PC-3 (cell line): ENCODE measurements around the gene TEPSIN. TPM values are rescaled to one million over a fixed set of nuclear protein-coding genes. Genes with fewer than 3 reads are reported as not detected.

Source experiments
- ATAC-seq: fragments of 200-7000 bp; cut with Tn5 transposase; 2 replicates; pipeline ENCODE4 v1.9.1; 2020; ENCODE audit warnings: mild to moderate bottlenecking, moderate library complexity
- BruUV-seq: library from RNA; stranded (reverse); fragments of 400-500 nt; replicated peaks from 2 replicates; lab custom pipeline; 2021; lab: Mats Ljungman, UMichigan
- CTCF ChIA-PET: fragments of 300-600 bp; sonication (Branson Sonifier 250); formaldehyde crosslinking; loops from one replicate; lab custom pipeline; 2022; ENCODE audit warnings: antibody characterized with exemption; lab: Charles Lee
- POLR2A ChIA-PET: fragments of 300-600 bp; sonication (Branson Sonifier 250); formaldehyde crosslinking; loops from one replicate; lab custom pipeline; 2022; ENCODE audit warnings: antibody characterized with exemption; ENCODE audit not compliant: unreplicated experiment; lab: Charles Lee
- DNase-seq: peaks from one replicate; pipeline ENCODE4 v3.0.0-alpha.2; 2015
- H2AFZ ChIP-seq: fragments of 300-600 bp; sonication (generic); 2 replicates; pipeline ENCODE4 v1.6.0; 2016; ENCODE audit warnings: antibody characterized with exemption, low read length
- H3F3A ChIP-seq: fragments of 300-600 bp; sonication (generic); one replicate; pipeline ENCODE4 v1.6.0; 2017; ENCODE audit warnings: antibody characterized with exemption, low read length, control low read depth, mild to moderate bottlenecking; ENCODE audit not compliant: unreplicated experiment
- H3K27ac ChIP-seq: fragments of 300-600 bp; sonication (generic); 2 replicates; pipeline ENCODE4 v1.5.1; 2016; ENCODE audit warnings: mild to moderate bottlenecking, low read length
- H3K27me3 ChIP-seq: fragments of 300-600 bp; sonication (generic); 2 replicates; pipeline ENCODE4 v1.6.1; 2016; ENCODE audit warnings: low read length, mixed read lengths
- H3K36me3 ChIP-seq: fragments of 300-600 bp; sonication (generic); 2 replicates; pipeline ENCODE4 v1.6.1; 2016; ENCODE audit warnings: low read depth, mixed run types, low read length, mixed read lengths
- H3K4me1 ChIP-seq: fragments of 300-600 bp; sonication (generic); 2 replicates; pipeline ENCODE4 v1.5.1; 2016; ENCODE audit warnings: low read length; ENCODE audit not compliant: insufficient read depth
- H3K4me2 ChIP-seq: fragments of 300-600 bp; sonication (generic); 2 replicates; pipeline ENCODE4 v1.6.0; 2016; ENCODE audit warnings: low read length
- H3K4me3 ChIP-seq: fragments of 300-600 bp; sonication (generic); 2 replicates; pipeline ENCODE4 v1.5.1; 2016; ENCODE audit warnings: mild to moderate bottlenecking, low read length, mixed read lengths
- H3K79me2 ChIP-seq: fragments of 300-600 bp; sonication (generic); 2 replicates; pipeline ENCODE4 v1.6.1; 2017; ENCODE audit warnings: low read length, mixed read lengths
- H3K9ac ChIP-seq: fragments of 300-600 bp; sonication (generic); 2 replicates; pipeline ENCODE4 v1.6.0; 2016; ENCODE audit warnings: mild to moderate bottlenecking, low read length
- H3K9me2 ChIP-seq: fragments of 300-600 bp; sonication (generic); replicated peaks from 2 replicates; pipeline ENCODE4 v1.6.1; 2016; ENCODE audit warnings: mixed run types, low read length, mixed read lengths
- H3K9me3 ChIP-seq: fragments of 300-600 bp; sonication (generic); 2 replicates; pipeline ENCODE4 v1.6.1; 2016; ENCODE audit warnings: low read length, mixed read lengths
- H4K20me1 ChIP-seq: fragments of 300-600 bp; sonication (generic); 2 replicates; pipeline ENCODE4 v1.6.1; 2016; ENCODE audit warnings: low read length, mixed read lengths
- EZH2 ChIP-seq: fragments of 300-600 bp; sonication (generic); IDR thresholded peaks from one replicate; pipeline ENCODE4 v1.6.1; 2017; ENCODE audit warnings: antibody characterized with exemption, mild to moderate bottlenecking, low read length; ENCODE audit not compliant: unreplicated experiment
- EZH2phosphoT487 ChIP-seq: fragments of 300-600 bp; sonication (generic); IDR thresholded peaks from 2 replicates; pipeline ENCODE4 v1.6.1; 2018; ENCODE audit warnings: mild to moderate bottlenecking, antibody characterized with exemption, low read length, borderline replicate concordance
- intact Hi-C: fragments of 100-400 bp; cut with micrococcal nuclease; formaldehyde crosslinking; loops from 2 replicates; pipeline ENCODE4 v1.9.0; 2023
- total RNA-seq: library from RNA; depleted of rRNA; stranded (reverse); fragments of >200 nt; gene quantifications from 2 replicates; pipeline ENCODE4 v1.2.3, GENCODE V29; 2014
- TF ChIP-seq, protein P1 (sequence below): fragments of 300-600 bp; sonication (generic); conservative IDR thresholded peaks from 2 replicates; pipeline ENCODE4 v1.5.1; 2017; ENCODE audit warnings: antibody characterized with exemption, low read depth, mild to moderate bottlenecking, low read length

Gene TEPSIN
- total RNA-seq, 1 experiment from 2014 or later, result 28.8 TPM

DNA sequence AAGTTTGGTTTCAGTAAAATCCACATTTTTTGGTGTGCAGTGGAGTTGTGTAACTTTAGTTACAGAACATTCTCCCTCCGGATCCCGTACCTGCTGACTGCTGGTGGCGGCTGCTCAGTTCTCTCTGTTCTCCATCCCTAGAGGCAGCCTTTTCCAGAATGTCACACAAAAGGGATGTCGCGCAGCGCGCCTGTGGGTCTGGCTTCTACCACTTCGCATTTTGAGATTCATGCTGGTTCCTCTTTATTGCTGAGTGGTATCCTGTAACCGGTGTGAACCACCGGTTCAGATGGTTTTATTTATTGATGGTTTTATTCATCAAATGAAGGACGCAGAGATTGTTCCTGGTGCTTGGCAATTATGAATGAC is 15.1 kb downstream of the TEPSIN start:
- no peaks in the 10 kb centered on the region for H3K36me3 ChIP-seq
- DNase-seq, result peak; percentile 26
- no peaks in the 10 kb centered on the region for H3K27me3 ChIP-seq
- peak overlapping the region; percentile 76 for H3K9ac ChIP-seq
- H2AFZ ChIP-seq, result peak overlapping the region; percentile 96
- CTCF ChIA-PET, result no interaction called here
- H3K79me2 ChIP-seq, result peaks cover 19% of the 10 kb centered on the region
- H3K27ac ChIP-seq, result no peak overlapping the region; the same call in 1 of the 2 replicates
- peaks cover 19% of the 10 kb centered on the region for H3K4me1 ChIP-seq
- peak; percentile 5; the same call in 1 of the 2 replicates for ATAC-seq
- H3K9me3 ChIP-seq, result 0 out of 2 replicates have a peak, but pooled peaks cover 3% of the 10 kb centered on the region
- intact Hi-C loops, result loop anchor here (1.0 kb wide), 2 partner anchors 15 to 104 kb away; no protein-coding TSS in a partner anchor
- no peaks in the 10 kb centered on the region for H3K9me2 ChIP-seq
- H4K20me1 ChIP-seq, result no peaks in the 10 kb centered on the region
- TF ChIP-seq EZH2, result no peak
- TF ChIP-seq, protein P1, sequence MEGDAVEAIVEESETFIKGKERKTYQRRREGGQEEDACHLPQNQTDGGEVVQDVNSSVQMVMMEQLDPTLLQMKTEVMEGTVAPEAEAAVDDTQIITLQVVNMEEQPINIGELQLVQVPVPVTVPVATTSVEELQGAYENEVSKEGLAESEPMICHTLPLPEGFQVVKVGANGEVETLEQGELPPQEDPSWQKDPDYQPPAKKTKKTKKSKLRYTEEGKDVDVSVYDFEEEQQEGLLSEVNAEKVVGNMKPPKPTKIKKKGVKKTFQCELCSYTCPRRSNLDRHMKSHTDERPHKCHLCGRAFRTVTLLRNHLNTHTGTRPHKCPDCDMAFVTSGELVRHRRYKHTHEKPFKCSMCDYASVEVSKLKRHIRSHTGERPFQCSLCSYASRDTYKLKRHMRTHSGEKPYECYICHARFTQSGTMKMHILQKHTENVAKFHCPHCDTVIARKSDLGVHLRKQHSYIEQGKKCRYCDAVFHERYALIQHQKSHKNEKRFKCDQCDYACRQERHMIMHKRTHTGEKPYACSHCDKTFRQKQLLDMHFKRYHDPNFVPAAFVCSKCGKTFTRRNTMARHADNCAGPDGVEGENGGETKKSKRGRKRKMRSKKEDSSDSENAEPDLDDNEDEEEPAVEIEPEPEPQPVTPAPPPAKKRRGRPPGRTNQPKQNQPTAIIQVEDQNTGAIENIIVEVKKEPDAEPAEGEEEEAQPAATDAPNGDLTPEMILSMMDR, result no peak
- no peak for TF ChIP-seq EZH2phosphoT487
- POLR2A ChIA-PET, result no interaction called here
- H3F3A ChIP-seq, result no peaks in the 10 kb centered on the region
- peak overlapping the region; percentile 63 for H3K4me3 ChIP-seq
- BruUV-seq, result no TSS peak
- H3K4me2 ChIP-seq, result peak overlapping the region; percentile 85

DNA sequence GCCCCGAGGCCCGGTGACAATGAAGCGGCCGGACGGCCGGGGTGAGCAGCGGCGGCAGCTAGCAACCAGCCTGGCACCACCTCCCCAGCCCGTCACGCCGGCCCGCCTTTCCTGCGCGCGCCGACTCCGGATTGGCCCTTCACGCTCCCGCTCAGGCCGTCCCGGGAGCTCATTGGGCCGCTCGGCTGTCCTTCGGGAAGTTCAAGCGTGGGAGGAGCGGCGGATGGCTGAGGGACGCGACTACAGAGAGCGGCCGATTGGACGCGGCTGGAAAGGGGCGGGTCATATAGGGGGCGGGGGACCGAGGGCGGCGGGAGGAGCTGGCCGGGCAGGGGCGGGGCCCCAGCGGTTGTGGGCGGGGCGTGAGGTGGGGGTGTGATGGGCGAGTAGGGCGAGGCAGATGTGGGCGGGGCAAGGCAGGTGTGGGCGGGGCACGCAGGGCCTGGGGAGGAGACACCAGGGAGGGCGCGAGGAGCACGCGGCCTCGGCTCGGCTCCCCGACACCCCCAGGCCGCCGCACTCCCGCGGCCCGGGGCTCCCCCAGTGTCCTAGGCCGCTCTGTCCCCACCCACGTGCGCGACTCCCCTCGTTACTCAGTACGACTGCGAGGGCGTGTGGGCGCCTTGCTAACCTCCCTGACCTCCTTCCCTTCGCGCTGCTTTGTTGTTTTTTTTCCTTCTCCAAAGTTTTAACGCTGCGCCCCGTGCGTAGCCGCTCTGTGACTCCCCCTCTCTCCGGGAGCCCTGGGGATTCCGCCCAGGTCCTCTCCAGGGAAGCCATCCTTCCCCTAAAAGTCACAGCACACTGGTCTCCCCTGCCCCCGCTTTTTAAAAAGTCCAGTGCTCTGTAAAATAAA is 15.7 kb downstream of the TEPSIN start, which contains the start of gene CEP131:
Gene CEP131, minus strand, starts transcription at position 60 of the 856 bp plus-strand sequence. CDS start 2,909 bp downstream, outside the sequence.
- H3K9ac ChIP-seq, result peak within 1 kb of the TSS; percentile 83
- H3K27ac ChIP-seq, result no peak within 1 kb of the TSS; the same call in 1 of the 2 replicates
- CTCF ChIA-PET, result interaction anchor here (0.6 to 1.0 kb wide), 3 partner anchors 15 to 137 kb away, joined by 3 to 4 read pairs (median 3); no protein-coding TSS in a partner anchor
- H3K27me3 ChIP-seq, result no peaks in the 10 kb centered on the region
- H4K20me1 ChIP-seq, result no peaks in the 10 kb centered on the region
- BruUV-seq, result no TSS peak
- no peaks in the 10 kb centered on the region for H3F3A ChIP-seq
- H3K79me2 ChIP-seq, result peaks cover 19% of the 10 kb centered on the region
- peak within 1 kb of the TSS; percentile 98 for H3K4me2 ChIP-seq
- H3K36me3 ChIP-seq, result no peaks in the 10 kb centered on the region
- POLR2A ChIA-PET, result interaction anchor here (0.5 to 0.6 kb wide), 2 partner anchors 16 to 211 kb away, joined by 3 to 8 read pairs; partner anchors contain the start of genes NDUFAF8 and TEPSIN
- DNase-seq, result peak; percentile 98
- H3K9me3 ChIP-seq, result 0 out of 2 replicates have a peak, but pooled peaks cover 3% of the 10 kb centered on the region
- H3K4me3 ChIP-seq, result peak within 1 kb of the TSS; percentile 91
- intact Hi-C loops, result loop anchor here (1.0 kb wide), 2 partner anchors 15 to 104 kb away; no protein-coding TSS in a partner anchor
- peaks cover 19% of the 10 kb centered on the region for H3K4me1 ChIP-seq
- no peak for TF ChIP-seq EZH2
- TF ChIP-seq, protein P1, result no peak
- no peak for TF ChIP-seq EZH2phosphoT487
- H2AFZ ChIP-seq, result peak within 1 kb of the TSS; percentile 96
- no peaks in the 10 kb centered on the region for H3K9me2 ChIP-seq
- peak; percentile 98 for ATAC-seq
